Psoas muscle (tissue), 8 donors: ENCODE data around the gene P4HA2. TPM values are rescaled to one million over a fixed set of nuclear protein-coding genes. Genes with fewer than 3 reads are reported as not detected.

Source experiments
- ATAC-seq, 4 donors: fragments of 200-7000 bp; cut with Tn5 transposase; one replicate each; pipeline ENCODE4 v1.9.1; 2020; ENCODE audit warnings: moderate library complexity in 3 of 4, mild to moderate bottlenecking in 2 of 4
- DNase-seq, 2 donors: peaks; one replicate each; pipeline ENCODE4 v3.0.0-alpha.2; 2020
- H3K27ac ChIP-seq: fragments of 200-600 bp; one replicate; pipeline ENCODE4 v1.8.0; 2022
- H3K27me3 ChIP-seq, 3 donors: fragments of 200-600 bp in 1 of 3; one replicate each; pipeline versions ENCODE4 v1.6.1 to v1.8.0; 2013 to 2022; ENCODE audit warnings: low read length in 2 of 3, mild to moderate bottlenecking in 2 of 3, moderate library complexity in 1 of 3; ENCODE audit not compliant: insufficient read depth in 3 of 3
- H3K36me3 ChIP-seq, 2 donors: fragments of 200-600 bp in 1 of 2; one replicate each; pipeline versions ENCODE4 v1.6.1 to v1.8.0; 2013 to 2022; ENCODE audit warnings: low read depth in 1 of 2, mild to moderate bottlenecking in 1 of 2, moderate library complexity in 1 of 2; ENCODE audit not compliant: insufficient read depth in 1 of 2
- H3K4me1 ChIP-seq: fragments of 200-600 bp; one replicate; pipeline ENCODE4 v1.8.0; 2022
- H3K4me3 ChIP-seq: fragments of 200-600 bp; one replicate; pipeline ENCODE4 v1.8.0; 2022; ENCODE audit warnings: mild to moderate bottlenecking
- H3K9me3 ChIP-seq: fragments of 200-600 bp; one replicate; pipeline ENCODE4 v1.8.0; 2022
- CTCF ChIP-seq: fragments of 200-600 bp; IDR thresholded peaks from one replicate; pipeline ENCODE4 v1.8.0; 2022; ENCODE audit warnings: antibody characterized with exemption
- WGBS, 3 donors: extraction: QIAGEN DNeasy Blood & Tissue Kit; methylation state at CpG; one replicate each; pipeline versions ENCODE4 v1.1.6 to v1.1.7; 2013; 5-methylcytosine and 5-hydroxymethylcytosine counted together
- intact Hi-C, 2 donors: fragments of 100-400 bp; cut with DNase I; formaldehyde crosslinking; loops; one replicate each; pipeline versions ENCODE4 v1.11.0 to v1.14.2; 2022
- long read RNA-seq, 2 donors: library from polyadenylated mRNA; unstranded; transcript quantifications; one replicate each; pipeline ENCODE4 v2.0.0, GENCODE V29; 2021
- polyA plus RNA-seq, 3 donors: library from polyadenylated mRNA; stranded (reverse); fragments of 200-250 nt; gene quantifications; one replicate each; pipeline ENCODE4 v1.2.3, GENCODE V29; 2013
- total RNA-seq, 4 donors: library from RNA; stranded (reverse); fragmentation: NEBNext Ultra II Directional in 2 of 4; extraction: Animal tissue kit (Norgen Biotek cat#: 25700) in 2 of 4; gene quantifications; one replicate each; pipeline versions ENCODE4 v1.2.1 to v1.2.4, GENCODE V29; 2021 to 2023
- donor health status: healthy with polysubstance abuse.
- donor health status: DM: no; HTN: no; CAD: no; lungs with moderate emphysema.
- donor health status: Bipolar disorder and iron deficiency.
- donor health status: healthy.
- donor health status: DM: yes; HTN: yes; CAD: no.
- donor health status: DM: no; HTN: no; CAD: no.
- donor health status: DM: no; HTN: no; CAD: no.
- donor health status: DM: yes; HTN: yes; CAD: no.

P4HA2 gene
- total RNA-seq = 10 to 100 TPM; 12.5 to 21.6 (median 16.6) TPM
- 10 to 100 TPM; 10.2 to 13.7 (median 13.0) TPM for polyA plus RNA-seq
- long read RNA-seq, donor 1, transcript P4HA2-201 (16 exons, 2,230 nt) = minor isoform, 6 of 25 reads
- long read RNA-seq, donor 1, transcript P4HA2-202 (15 exons, 2,313 nt) = major isoform, 9 of 25 reads
- long read RNA-seq, donor 1, partial matches to known transcripts = 1 of 25 reads
- long read RNA-seq, donor 1, other reads (novel, unspliced or antisense) = 8 of 25 reads
- long read RNA-seq, donor 2, transcript P4HA2-202 (15 exons, 2,313 nt) = major isoform, 12 of 56 reads
- long read RNA-seq, donor 2, partial matches to known transcripts = 11 of 56 reads
- long read RNA-seq, donor 2, other reads (novel, unspliced or antisense) = 26 of 56 reads

GRCh38 chr5:132227485-132228240, at the start of gene P4HA2:
Gene P4HA2 (minus strand): TSS chr5:132227853. CDS start chr5:132218626, 9,227 bp downstream.
- Histone ChIP-seq H3K4me1 (peaks cover 43% of the 10 kb centered on the region), H3K36me3 (no peaks in the 10 kb centered on the region), H3K4me3 (peak within 1 kb of the TSS; percentile 93), H3K27ac (peak within 1 kb of the TSS; percentile 87), H3K27me3 (no peaks in the 10 kb centered on the region), H3K9me3 (no peaks in the 10 kb centered on the region)
- WGBS, 3 donors = 1 to 2% (median 2%) methylated on average over 37 to 92 of the region's 92 CpGs
- intact Hi-C loops = no loop called here
- peak; percentile 32 for TF ChIP-seq CTCF
- ATAC-seq (peak; percentile 79 to 89 (median 83)), DNase-seq (peak; percentile 83 to 91)

- ATAC-seq = no peak
- Histone ChIP-seq H3K4me1 (no peaks in the 10 kb centered on the region), H3K36me3 (no peaks in the 10 kb centered on the region), H3K9me3 (no peaks in the 10 kb centered on the region), H3K27ac (no peak overlapping the region), H3K27me3 (no peaks in the 10 kb centered on the region), H3K4me3 (no peak overlapping the region)
- intact Hi-C loops = loop anchor here in 1 of 2 donors (5.0 kb wide), 1 partner anchor 95 kb away; no protein-coding TSS in a partner anchor
- TF ChIP-seq CTCF = no peak
- WGBS, 3 donors = 73 to 79% (median 76%) methylated on average over 6 of the region's 6 CpGs
- DNase-seq = no peak
Observed at GRCh38 chr5:132277256-132277655, 49.6 kb upstream of the P4HA2 start.

GRCh38 chr5:132275367-132276220, 47.9 kb upstream of the P4HA2 start:
- WGBS, 3 donors = 79 to 80% (median 79%) methylated on average over 5 of the region's 5 CpGs
- peaks cover 0 to 4% of the 10 kb centered on the region in 2 donors for H3K36me3 ChIP-seq
- no peaks in the 10 kb centered on the region for H3K9me3 ChIP-seq
- H3K4me1 ChIP-seq = no peaks in the 10 kb centered on the region
- intact Hi-C loops = loop anchor here in 1 of 2 donors (5.0 kb wide), 1 partner anchor 97 kb away; no protein-coding TSS in a partner anchor
- TF ChIP-seq CTCF = no peak
- no peak for DNase-seq
- no peak overlapping the region for H3K4me3 ChIP-seq
- H3K27me3 ChIP-seq = no peaks in the 10 kb centered on the region
- ATAC-seq = no peak
- H3K27ac ChIP-seq = no peak overlapping the region

- Histone ChIP-seq H3K9me3 (no peaks in the 10 kb centered on the region), H3K27me3 (no peaks in the 10 kb centered on the region), H3K27ac (no peak overlapping the region), H3K36me3 (peaks cover 0 to 4% of the 10 kb centered on the region in 2 donors), H3K4me3 (no peak overlapping the region), H3K4me1 (no peaks in the 10 kb centered on the region)
- TF ChIP-seq CTCF = no peak
- DNase-seq = no peak
- no peak for ATAC-seq
- 84 to 92% (median 86%) methylated on average over 14 of the region's 14 CpGs for WGBS, 3 donors
- intact Hi-C loops = loop anchor here (5.0 kb wide), 1 partner anchor 228 kb away; no protein-coding TSS in a partner anchor
Observed at GRCh38 chr5:132274050-132274792, 46.6 kb upstream of the P4HA2 start.
